Breast epithelium (tissue), 4 donors: ENCODE results near the gene SPTBN1. TPM values are rescaled to one million over a fixed set of nuclear protein-coding genes. Genes with fewer than 3 reads are reported as not detected.
A peak's percentile ranks its signal among the peaks of the same experiment; 100 is the strongest.

ENCODE experiments used
- DNase-seq, 2 donors: peaks; one replicate each; pipeline ENCODE4 v3.0.0-alpha.2; 2019; ENCODE audit warnings: low spot score in 2 of 2
- H3K27ac ChIP-seq, 2 donors: fragments of 200-600 bp; sonication (generic) in 1 of 2; one replicate each; pipeline ENCODE4 v1.5.1; 2016 to 2019; ENCODE audit warnings: mild to moderate bottlenecking in 1 of 2
- H3K27me3 ChIP-seq, 2 donors: fragments of 200-600 bp; sonication (generic) in 1 of 2; one replicate each; pipeline versions ENCODE4 v1.5.1 to v1.6.0; 2017 to 2019; ENCODE audit warnings: control low read depth in 1 of 2, mild to moderate bottlenecking in 1 of 2
- H3K36me3 ChIP-seq: fragments of 200-600 bp; one replicate; pipeline ENCODE4 v1.5.1; 2019
- H3K4me1 ChIP-seq, 2 donors: fragments of 200-600 bp; sonication (generic); one replicate each; pipeline ENCODE4 v1.5.1; 2016 to 2019; ENCODE audit warnings: control low read depth in 1 of 2
- H3K4me3 ChIP-seq, 3 donors: fragments of 200-600 bp; sonication (generic); 1 replicate in 2 of 3; 2 replicates in 1 of 3; pipeline ENCODE4 v1.5.1; 2016 to 2019; ENCODE audit warnings: mild to moderate bottlenecking in 3 of 3, moderate library complexity in 2 of 3
- H3K9me3 ChIP-seq, 2 donors: fragments of 200-600 bp; sonication (generic) in 1 of 2; one replicate each; pipeline ENCODE4 v1.5.1; 2016 to 2019; ENCODE audit warnings: control low read depth in 1 of 2
- POLR2A ChIP-seq: fragments of 450-650 bp; IDR thresholded peaks from one replicate; pipeline ENCODE4 v1.6.1; 2016; ENCODE audit warnings: antibody characterized with exemption, mild to moderate bottlenecking, moderate library complexity
- POLR2AphosphoS5 ChIP-seq, 3 donors: sonication (generic); formaldehyde crosslinking; IDR thresholded peaks; one replicate each; pipeline ENCODE4 v1.6.1; 2017; ENCODE audit warnings: antibody characterized with exemption in 3 of 3
- intact Hi-C: fragments of 100-400 bp; cut with DNase I; formaldehyde crosslinking; loops from one replicate; pipeline ENCODE4 v1.15.1; 2023; ENCODE audit warnings: low total_unique reads
- total RNA-seq, 3 donors: library from RNA; depleted of rRNA; stranded (reverse); fragments of >200 nt; gene quantifications; one replicate each; pipeline ENCODE4 v1.1.0, GENCODE V29; 2016
- TF ChIP-seq, protein P1 (sequence below), 3 donors: fragments of 450-650 bp; IDR thresholded peaks; one replicate each; pipeline ENCODE4 v1.5.1; 2016 to 2017; ENCODE audit warnings: antibody characterized with exemption in 3 of 3, mild to moderate bottlenecking in 3 of 3, moderate library complexity in 3 of 3

SPTBN1 gene
- total RNA-seq, 3 donors from 2014 or later: 223 to 1,216 (median 273) TPM

DNA sequence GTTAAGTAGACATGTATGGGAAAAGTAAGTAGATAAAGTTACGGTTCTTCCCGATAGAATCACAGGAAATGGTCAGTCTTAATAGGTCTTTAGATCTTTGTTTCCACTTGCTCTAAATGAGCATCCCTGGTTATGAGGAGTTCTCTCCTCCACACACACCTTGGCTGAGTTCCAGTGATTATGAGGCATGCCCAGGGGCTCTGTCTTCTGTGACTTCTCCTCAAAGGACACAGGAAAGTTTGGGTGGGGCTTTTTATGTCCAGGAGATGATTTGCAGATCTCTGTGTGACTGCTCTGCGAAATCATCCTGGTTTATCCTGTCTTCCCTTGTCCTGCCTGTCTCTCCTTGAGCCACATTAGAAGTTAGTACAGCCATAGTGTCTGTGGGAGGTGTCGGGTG is 183.5 kb downstream of the SPTBN1 start:
- no peaks in the 10 kb centered on the region for H3K4me1 ChIP-seq
- H3K4me3 ChIP-seq: no peak overlapping the region
- no peaks in the 10 kb centered on the region for H3K9me3 ChIP-seq
- H3K36me3 ChIP-seq: peaks cover 3% of the 10 kb centered on the region
- intact Hi-C loops: no loop called here
- no peak for DNase-seq
- H3K27me3 ChIP-seq: no peaks in the 10 kb centered on the region
- TF ChIP-seq, protein P1, sequence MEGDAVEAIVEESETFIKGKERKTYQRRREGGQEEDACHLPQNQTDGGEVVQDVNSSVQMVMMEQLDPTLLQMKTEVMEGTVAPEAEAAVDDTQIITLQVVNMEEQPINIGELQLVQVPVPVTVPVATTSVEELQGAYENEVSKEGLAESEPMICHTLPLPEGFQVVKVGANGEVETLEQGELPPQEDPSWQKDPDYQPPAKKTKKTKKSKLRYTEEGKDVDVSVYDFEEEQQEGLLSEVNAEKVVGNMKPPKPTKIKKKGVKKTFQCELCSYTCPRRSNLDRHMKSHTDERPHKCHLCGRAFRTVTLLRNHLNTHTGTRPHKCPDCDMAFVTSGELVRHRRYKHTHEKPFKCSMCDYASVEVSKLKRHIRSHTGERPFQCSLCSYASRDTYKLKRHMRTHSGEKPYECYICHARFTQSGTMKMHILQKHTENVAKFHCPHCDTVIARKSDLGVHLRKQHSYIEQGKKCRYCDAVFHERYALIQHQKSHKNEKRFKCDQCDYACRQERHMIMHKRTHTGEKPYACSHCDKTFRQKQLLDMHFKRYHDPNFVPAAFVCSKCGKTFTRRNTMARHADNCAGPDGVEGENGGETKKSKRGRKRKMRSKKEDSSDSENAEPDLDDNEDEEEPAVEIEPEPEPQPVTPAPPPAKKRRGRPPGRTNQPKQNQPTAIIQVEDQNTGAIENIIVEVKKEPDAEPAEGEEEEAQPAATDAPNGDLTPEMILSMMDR (IDR thresholded peaks at IDR 0.05): no peak
- TF ChIP-seq POLR2A (no peak), POLR2AphosphoS5 (IDR thresholded peaks at IDR 0.05) (no peak)
- peak overlapping the region in 1 of 2 donors; percentile 3 for H3K27ac ChIP-seq

DNA sequence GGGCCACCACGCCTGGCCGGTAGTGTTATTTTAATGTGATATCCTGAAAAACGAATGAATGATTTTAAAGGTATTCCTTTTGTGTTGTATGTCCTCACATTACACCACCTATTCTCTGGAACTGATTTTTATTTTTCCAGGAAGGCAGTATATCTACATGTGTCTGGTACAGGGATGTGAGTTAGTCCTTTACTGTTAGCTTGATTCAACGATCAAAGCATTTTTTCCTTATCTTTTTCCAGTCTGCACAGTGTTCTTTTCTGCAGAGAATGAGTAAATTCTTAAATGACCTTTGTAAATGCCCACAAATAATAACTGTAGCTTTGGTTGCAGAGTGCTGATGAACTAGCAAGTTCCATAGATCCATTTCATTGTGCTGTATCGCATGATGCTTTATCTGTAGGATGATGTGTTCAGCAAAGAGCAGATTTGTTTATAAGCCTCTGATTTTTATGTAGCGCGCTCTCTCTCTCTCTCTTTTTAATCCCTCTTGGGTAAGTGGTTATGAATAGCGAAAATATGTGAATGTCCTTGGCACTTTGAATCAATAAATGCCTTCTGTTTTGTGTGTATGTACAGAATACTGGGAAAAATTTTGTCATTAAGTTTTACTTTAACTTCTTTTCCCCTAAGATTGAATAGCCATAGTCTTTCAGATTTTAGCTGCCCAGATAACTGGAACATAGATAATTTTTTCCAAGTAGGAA is 184.9 kb downstream of the SPTBN1 start:
- Histone ChIP-seq H3K4me3 (no peak overlapping the region), H3K27ac (peak overlapping the region in 1 of 2 donors; percentile 32), H3K4me1 (no peaks in the 10 kb centered on the region), H3K9me3 (no peaks in the 10 kb centered on the region), H3K27me3 (no peaks in the 10 kb centered on the region), H3K36me3 (peaks cover 14% of the 10 kb centered on the region)
- intact Hi-C loops: no loop called here
- TF ChIP-seq POLR2AphosphoS5 (IDR thresholded peaks at IDR 0.05) (no peak), POLR2A (no peak)
- TF ChIP-seq, protein P1 (IDR thresholded peaks at IDR 0.05): no peak
- DNase-seq: no peak

DNA sequence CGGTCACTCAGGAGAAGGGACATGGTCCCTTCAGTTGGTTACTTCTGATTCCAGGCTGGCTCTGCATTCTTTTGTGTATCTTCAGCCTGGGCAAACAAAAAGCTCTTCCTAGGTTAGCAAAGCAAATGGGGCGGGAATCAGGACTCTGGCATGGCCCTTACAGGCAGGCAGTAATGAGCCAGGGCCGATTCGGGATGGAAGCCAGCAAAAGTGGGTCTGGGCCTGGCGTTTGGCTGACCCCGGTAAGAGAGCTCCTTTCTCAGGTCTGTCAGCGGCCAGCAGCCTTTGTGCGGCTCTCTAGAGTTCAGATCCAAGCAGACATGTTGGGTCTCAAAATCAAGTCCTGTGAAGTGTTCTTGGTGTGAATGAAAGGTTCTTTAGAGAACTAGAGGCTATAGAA is 185.9 kb downstream of the SPTBN1 start:
- H3K4me1 ChIP-seq: no peaks in the 10 kb centered on the region
- intact Hi-C loops: no loop called here
- peak overlapping the region; percentile 32 to 36 for H3K27ac ChIP-seq
- H3K4me3 ChIP-seq: no peak overlapping the region
- TF ChIP-seq, protein P1 (IDR thresholded peaks at IDR 0.05): no peak
- TF ChIP-seq POLR2AphosphoS5 (IDR thresholded peaks at IDR 0.05): no peak
- no peak for TF ChIP-seq POLR2A
- H3K27me3 ChIP-seq: no peaks in the 10 kb centered on the region
- no peaks in the 10 kb centered on the region for H3K9me3 ChIP-seq
- DNase-seq: no peak
- peaks cover 15% of the 10 kb centered on the region for H3K36me3 ChIP-seq

- intact Hi-C loops: no loop called here
- H3K27me3 ChIP-seq: no peaks in the 10 kb centered on the region
- H3K9me3 ChIP-seq: no peaks in the 10 kb centered on the region
- H3K4me1 ChIP-seq: no peaks in the 10 kb centered on the region
- no peak overlapping the region for H3K27ac ChIP-seq
- peaks cover 17% of the 10 kb centered on the region for H3K36me3 ChIP-seq
- TF ChIP-seq, protein P1 (IDR thresholded peaks at IDR 0.05): no peak
- TF ChIP-seq POLR2A: no peak
- H3K4me3 ChIP-seq: no peak overlapping the region
- no peak for DNase-seq
Measured at GRCh38 chr2:54642677-54643430, 186.7 kb downstream of the SPTBN1 start.

- intact Hi-C loops: no loop called here
Measured at GRCh38 chr2:54644236-54644635, 188.1 kb downstream of the SPTBN1 start.

More at GRCh38 chr2:54644236-54644635, 188.1 kb downstream of the SPTBN1 start:
- no peak overlapping the region for H3K27ac ChIP-seq
- H3K4me1 ChIP-seq: no peaks in the 10 kb centered on the region
- H3K4me3 ChIP-seq: no peak overlapping the region
- no peak for DNase-seq
- TF ChIP-seq POLR2AphosphoS5 (IDR thresholded peaks at IDR 0.05) (no peak), POLR2A (no peak)
- TF ChIP-seq, protein P1 (IDR thresholded peaks at IDR 0.05): no peak
- H3K9me3 ChIP-seq: no peaks in the 10 kb centered on the region
- H3K36me3 ChIP-seq: peaks cover 30% of the 10 kb centered on the region
- no peaks in the 10 kb centered on the region for H3K27me3 ChIP-seq
